Activated CD4-positive, alpha-beta T cell treated with anti-CD3 and anti-CD28 coated beads, Interleukin-10, Interleukin-2, amounts not matched to agents 100 ng/mL and 50 ng/mL, durations not matched to agents 16 hours and 8 hours (primary cell): ENCODE results near the gene FJX1.
"Not testable (repeated sequence)": the region's sequence is repeated elsewhere in the genome, so short reads cannot be mapped to it uniquely, and the experiment has no call there.

ENCODE experiments used
- DNase-seq: peaks from one replicate; pipeline ENCODE4 v3.0.0-alpha.2; 2020

FJX1 gene

DNA sequence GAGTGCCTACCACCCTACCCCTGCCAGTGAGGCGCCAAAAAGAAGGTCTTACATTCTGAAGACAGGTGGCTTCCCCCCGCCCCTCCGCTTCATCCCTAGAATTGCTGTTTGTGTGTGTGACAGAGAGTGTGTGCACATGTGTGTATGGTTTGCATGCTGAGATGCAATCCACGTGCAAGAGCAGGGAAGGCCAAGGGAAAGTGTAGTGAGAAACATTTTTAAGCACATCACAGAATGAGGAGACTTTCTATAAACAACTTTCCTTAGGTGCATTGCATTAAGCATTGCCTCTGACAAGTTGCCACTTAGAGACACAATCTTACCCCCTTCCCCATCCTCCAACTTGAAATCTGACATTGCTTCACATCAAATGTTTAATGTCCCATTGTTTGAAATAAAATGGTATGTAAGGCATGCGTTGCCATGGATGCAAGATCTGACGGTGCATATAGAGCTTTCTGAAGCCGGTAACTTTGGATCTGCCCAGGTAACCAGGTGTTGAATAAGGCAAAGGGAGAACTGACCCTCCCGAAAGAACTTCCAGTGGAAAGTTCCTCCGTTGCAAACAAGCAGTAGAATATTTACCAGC is 21.4 kb downstream of the FJX1 start:
- DNase-seq = no peak

GRCh38 chr11:35641171-35641897 is 23.1 kb downstream of the FJX1 start:
- no peak for DNase-seq

- DNase-seq = no peak
Observed at GRCh38 chr11:35641964-35642363, 23.7 kb downstream of the FJX1 start.

DNA sequence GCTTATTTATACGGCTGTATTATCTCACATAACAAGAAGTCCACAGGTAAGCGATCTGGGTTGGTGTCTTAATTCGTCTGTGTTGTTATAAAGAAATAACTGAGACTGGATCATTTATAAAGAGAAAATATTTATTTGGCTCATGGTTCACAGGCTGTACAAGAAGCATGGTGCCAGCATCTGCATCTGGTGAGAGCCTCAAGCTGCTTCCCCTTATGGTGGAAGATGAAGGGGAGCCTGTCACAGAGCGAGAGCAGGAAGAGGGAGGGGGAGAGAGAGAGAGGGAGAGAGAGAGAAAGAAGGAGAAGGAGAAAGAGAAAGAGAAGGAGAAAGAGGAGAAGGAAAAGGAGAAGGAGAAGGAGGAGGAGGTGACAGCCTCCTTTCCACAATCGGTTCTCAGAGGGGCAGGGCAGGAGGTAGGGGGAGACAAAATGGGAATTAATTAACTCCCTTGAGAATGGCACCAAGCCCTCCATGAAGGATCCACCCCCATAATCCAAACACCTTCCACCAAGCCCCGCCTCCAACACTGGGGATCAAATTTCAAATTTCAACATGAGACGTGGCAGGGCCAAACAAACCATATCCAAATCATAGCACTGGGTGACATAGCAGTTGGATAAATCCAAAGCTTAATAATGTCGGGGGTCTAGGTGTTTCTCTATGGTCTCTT is 29.3 kb downstream of the FJX1 start:
- DNase-seq = no peak

DNA sequence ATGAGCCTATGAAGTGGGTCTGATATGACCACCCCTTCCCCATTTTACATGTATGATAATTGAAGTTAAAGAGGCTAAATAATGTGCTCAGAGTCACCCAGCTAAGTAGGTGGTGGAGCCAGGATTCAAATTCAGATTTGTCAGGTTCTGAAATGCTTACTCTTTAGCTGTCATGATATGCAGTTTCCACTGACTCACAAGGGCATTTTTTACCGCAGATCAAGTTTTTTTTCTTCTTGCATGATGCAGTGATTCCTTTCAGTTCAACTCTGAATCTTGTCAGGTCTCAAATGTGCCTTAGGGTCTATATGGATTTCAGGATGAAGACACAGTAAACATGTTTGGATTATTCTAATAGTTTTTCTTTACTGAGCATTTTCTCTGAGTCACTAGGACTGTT is 31.7 kb downstream of the FJX1 start:
- DNase-seq = peak; percentile 18

- DNase-seq = no peak
Observed at GRCh38 chr11:35650467-35650866, 32.2 kb downstream of the FJX1 start.

DNA sequence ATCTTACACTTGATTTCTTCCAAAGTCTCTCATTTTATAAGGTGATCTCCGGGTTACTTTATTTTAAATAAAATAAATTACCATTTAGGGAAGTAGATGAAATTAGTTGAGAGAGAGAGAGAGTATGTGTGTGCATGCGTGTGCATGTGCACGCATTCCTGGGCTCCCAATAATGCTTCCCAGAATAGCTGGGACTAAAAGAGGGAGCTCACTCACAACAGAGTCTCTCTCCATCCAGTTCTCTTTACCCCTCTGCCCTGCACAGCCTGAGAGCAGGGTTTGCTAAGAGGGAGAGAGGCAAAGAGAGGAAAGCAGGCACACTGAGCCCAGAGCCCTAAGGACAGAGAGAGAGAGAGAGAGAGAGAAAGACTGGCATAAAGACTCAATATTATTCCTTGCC is 33.0 kb downstream of the FJX1 start:
- DNase-seq = no peak

DNA sequence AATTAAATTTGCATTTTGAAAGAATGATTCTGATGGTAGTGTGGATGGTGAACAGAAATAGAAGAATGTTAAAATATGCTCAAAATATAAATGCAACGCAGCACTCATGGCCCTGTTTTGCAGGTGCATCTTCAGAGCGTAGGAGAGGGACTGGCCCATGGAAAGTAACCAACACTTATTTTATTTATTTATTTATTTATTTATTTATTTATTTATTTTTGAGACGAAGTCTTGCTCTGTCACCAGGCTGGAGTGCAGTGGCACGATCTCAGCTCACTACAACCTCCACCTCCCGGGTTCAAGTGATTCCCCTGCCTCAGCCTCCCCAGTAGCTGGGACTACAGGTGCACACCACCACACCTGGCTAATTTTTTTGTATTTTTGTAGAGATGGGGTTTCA is 34.5 kb downstream of the FJX1 start:
- DNase-seq = not testable (repeated sequence)

GRCh38 chr11:35654711-35655110 is 36.5 kb downstream of the FJX1 start:
- DNase-seq = no peak

DNA sequence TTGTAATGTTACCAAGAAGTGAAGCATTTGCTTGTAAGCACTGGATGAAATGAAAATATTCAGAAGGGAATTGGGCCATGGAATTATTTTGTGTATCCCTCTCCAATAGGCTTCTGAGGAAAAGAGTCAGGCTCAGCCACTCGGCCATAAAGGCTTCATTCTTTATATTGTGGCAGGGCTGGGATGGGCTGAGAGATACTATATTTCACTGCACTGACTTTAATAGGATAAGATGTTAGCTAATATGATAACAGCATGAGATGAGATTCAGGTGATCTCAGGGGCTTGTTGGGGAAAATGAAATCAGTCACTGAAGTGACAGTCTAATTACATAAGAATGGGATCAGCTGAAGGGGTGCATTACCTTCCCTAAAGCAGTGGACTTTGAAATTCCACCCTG is 37.0 kb downstream of the FJX1 start:
- no peak for DNase-seq

GRCh38 chr11:35655856-35656255 is 37.6 kb downstream of the FJX1 start:
- no peak for DNase-seq

DNA sequence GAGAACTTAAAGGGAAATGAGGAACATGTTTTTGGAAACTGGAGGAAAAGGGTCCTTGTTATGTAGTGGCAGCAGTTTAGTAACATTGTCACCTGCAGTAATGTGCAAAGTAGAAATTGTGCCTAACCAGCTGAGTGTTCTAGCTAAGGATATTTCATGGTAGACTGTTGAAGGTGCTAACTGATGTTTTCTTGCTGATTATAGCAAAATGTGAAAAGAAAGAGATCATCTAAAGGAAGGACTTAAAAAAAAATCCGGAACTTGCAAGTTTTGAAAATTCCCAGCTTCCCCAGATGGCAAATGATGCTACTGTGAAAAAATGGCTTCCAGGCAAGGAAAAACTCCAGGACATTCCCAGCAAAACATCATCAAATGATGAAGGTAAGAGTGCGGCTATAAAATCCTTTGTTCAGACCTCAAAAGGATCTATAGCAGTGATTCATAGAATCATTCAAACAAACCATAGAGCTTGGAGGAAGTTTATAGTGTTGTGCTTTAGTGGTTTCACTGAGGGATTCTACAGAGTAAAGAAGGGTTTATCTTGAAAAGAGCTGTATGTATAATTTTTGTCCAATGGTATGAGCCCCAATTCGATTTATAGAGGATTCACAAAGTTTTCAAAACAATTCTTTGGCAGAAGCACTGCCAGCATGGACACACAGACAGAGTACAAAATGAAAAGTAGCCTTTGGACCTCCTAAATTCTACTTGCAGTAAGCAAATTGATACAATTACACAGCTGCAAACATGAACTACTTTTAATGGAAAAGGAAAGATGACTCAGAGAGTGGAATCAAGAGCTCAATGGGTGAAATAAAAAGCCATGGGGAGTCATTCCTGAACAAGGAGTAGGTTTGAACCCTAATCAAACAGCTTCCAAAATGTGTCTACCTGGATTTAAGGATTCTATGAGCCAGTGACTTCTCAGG is 40.0 kb downstream of the FJX1 start:
- no peak for DNase-seq

DNA sequence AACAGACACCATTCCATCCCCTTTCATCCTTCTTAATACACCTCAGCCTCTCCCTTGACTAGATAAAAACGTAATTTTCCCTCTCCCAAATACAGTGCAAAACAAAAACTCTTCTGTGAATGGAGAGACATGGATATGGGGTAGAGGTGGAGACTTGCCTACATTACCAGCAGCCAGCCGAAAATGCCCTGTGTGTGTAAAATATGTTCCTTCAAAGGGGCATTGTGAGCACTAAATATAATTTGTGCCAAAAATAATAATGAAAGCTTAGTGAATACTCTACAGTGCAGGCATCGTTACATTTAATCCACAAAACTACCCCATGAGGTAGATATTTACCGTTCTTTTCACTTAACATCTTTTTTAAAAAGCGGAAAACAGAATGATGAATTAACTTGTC is 43.3 kb downstream of the FJX1 start:
- DNase-seq = no peak

DNA sequence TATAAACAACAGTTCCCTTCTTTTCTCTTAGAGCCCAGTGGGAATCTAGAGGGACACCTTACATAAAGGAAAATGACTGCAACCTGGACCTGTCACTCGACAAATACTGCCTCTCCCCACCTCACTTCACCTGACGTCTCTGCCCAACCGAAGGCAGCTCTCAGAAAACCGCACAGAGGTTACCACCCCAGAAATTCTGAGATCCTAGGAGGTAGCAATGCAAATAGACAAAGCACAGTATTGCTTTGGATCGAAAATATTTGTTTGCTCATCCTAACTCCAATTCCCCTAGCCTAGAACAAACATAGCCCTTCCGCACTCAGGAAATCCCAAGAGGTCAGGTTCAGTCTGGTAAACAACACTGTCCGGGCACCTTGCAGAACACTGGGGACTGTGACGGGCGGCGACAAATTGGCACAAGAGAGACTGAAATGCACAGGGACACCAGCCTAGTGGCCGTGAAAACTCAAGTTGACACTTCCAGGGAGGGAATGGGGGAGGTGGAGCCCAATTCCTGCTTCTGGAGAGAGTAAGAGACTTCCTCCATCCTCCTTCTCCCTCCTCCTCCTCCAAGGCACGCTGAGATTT is 43.9 kb downstream of the FJX1 start:
- peak; percentile 2 for DNase-seq

- DNase-seq = peak; percentile 81
Observed at GRCh38 chr11:35662649-35663407, 44.6 kb downstream of the FJX1 start, which contains the start of gene TRIM44. Gene TRIM44, plus strand, starts transcription at chr11:35662775. Its CDS starts 337 bp downstream, at chr11:35663112.

DNA sequence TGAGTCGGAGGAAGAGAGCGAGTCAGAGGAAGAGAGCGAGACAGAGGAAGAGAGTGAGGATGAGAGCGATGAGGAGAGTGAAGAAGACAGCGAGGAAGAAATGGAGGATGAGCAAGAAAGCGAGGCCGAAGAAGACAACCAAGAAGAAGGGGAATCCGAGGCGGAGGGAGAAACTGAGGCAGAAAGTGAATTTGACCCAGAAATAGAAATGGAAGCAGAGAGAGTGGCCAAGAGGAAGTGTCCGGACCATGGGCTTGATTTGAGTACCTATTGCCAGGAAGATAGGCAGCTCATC is 45.1 kb downstream of the FJX1 start:
- DNase-seq = no peak

- DNase-seq = no peak
Observed at GRCh38 chr11:35664977-35665441, 46.7 kb downstream of the FJX1 start.

DNA sequence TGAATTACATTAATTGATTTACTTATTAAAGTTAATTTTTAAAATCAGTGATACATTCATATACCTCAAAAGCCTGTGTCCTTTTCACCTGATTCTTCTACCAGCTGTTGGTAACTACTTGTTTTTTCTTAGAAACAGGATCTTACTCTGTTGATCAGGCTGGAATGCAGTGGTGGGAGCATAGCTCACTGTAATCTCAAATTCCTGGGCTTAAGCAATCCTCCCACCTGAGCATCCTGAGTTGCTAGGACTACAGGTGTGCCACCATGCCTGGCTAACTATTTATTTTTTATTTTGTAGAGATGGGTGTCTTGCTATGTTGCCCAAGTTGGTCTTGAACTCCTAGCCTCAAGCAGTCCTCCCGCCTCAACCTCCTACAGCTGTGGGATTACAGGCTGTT is 49.0 kb downstream of the FJX1 start:
- no peak for DNase-seq

GRCh38 chr11:35668350-35668749 is 50.1 kb downstream of the FJX1 start:
- not testable (repeated sequence) for DNase-seq
